ENCODE data around the gene NTN5.

GRCh38 chr19:48618916-48619691 lies 53.7 kb downstream of the NTN5 start, which contains the start of the genes RPL18 and SPHK2:
- TF ChIP-seq, protein P1, sequence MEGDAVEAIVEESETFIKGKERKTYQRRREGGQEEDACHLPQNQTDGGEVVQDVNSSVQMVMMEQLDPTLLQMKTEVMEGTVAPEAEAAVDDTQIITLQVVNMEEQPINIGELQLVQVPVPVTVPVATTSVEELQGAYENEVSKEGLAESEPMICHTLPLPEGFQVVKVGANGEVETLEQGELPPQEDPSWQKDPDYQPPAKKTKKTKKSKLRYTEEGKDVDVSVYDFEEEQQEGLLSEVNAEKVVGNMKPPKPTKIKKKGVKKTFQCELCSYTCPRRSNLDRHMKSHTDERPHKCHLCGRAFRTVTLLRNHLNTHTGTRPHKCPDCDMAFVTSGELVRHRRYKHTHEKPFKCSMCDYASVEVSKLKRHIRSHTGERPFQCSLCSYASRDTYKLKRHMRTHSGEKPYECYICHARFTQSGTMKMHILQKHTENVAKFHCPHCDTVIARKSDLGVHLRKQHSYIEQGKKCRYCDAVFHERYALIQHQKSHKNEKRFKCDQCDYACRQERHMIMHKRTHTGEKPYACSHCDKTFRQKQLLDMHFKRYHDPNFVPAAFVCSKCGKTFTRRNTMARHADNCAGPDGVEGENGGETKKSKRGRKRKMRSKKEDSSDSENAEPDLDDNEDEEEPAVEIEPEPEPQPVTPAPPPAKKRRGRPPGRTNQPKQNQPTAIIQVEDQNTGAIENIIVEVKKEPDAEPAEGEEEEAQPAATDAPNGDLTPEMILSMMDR (IDR thresholded peaks at IDR 0.05), result peak in 1 of 6 experiments; percentile 14
- peak; percentile 86 to 98 for TF ChIP-seq POLR2A (IDR thresholded peaks at IDR 0.05)
